ACC112 (cell line): ENCODE data around the gene EIF2B5.

ENCODE experiments used
- H2AFZ ChIP-seq: fragments of 200-600 bp; sonication (generic); one replicate; pipeline ENCODE4 v1.6.0; 2017; ENCODE audit warnings: antibody characterized with exemption, low read length; ENCODE audit not compliant: unreplicated experiment
- H3K27ac ChIP-seq: fragments of 200-600 bp; sonication (generic); 2 replicates; pipeline ENCODE4 v1.5.1; 2014; ENCODE audit warnings: low read depth, mild to moderate bottlenecking, antibody characterized with exemption, low read length, moderate library complexity
- H3K27me3 ChIP-seq: fragments of 200-600 bp; sonication (generic); 2 replicates; pipeline ENCODE4 v1.6.1; 2014; ENCODE audit warnings: mild to moderate bottlenecking, antibody characterized with exemption, low read length, moderate library complexity, mixed read lengths; ENCODE audit not compliant: insufficient read depth
- H3K36me3 ChIP-seq: fragments of 200-600 bp; sonication (generic); 2 replicates; pipeline ENCODE4 v1.6.1; 2016; ENCODE audit warnings: mild to moderate bottlenecking, antibody characterized with exemption, low read length, moderate library complexity, mixed read lengths; ENCODE audit not compliant: insufficient read depth
- H3K4me1 ChIP-seq: fragments of 200-600 bp; sonication (generic); one replicate; pipeline ENCODE4 v1.6.1; 2016; ENCODE audit warnings: low read length, mixed read lengths; ENCODE audit not compliant: insufficient read depth, unreplicated experiment, control insufficient read depth
- H3K4me3 ChIP-seq: fragments of 200-600 bp; sonication (generic); 2 replicates; pipeline ENCODE4 v1.5.1; 2014; ENCODE audit warnings: mild to moderate bottlenecking, low read depth, low read length
- H3K79me2 ChIP-seq: fragments of 200-600 bp; sonication (generic); one replicate; pipeline ENCODE4 v1.6.0; 2016; ENCODE audit warnings: low read length; ENCODE audit not compliant: control insufficient read depth, unreplicated experiment, insufficient read depth

Gene EIF2B5

GRCh38 chr3:184174284-184174645 lies 39.1 kb downstream of the EIF2B5 start:
- Histone ChIP-seq H3K79me2 (peaks cover 43% of the 10 kb centered on the region), H3K36me3 (peaks cover 26% of the 10 kb centered on the region), H3K27ac (peak overlapping the region; percentile 27; the same call in 1 of the 2 replicates), H2AFZ (no peak overlapping the region), H3K4me3 (no peak overlapping the region), H3K27me3 (no peaks in the 10 kb centered on the region), H3K4me1 (peaks cover 63% of the 10 kb centered on the region)

- H3K4me3 ChIP-seq: peak within 1 kb of the TSS; percentile 96
- H2AFZ ChIP-seq: peak within 1 kb of the TSS; percentile 35
- peak within 1 kb of the TSS; percentile 85 for H3K27ac ChIP-seq
- peaks cover 29% of the 10 kb centered on the region for H3K36me3 ChIP-seq
- peaks cover 64% of the 10 kb centered on the region for H3K4me1 ChIP-seq
- H3K27me3 ChIP-seq: no peaks in the 10 kb centered on the region
- H3K79me2 ChIP-seq: peaks cover 49% of the 10 kb centered on the region
Measured at GRCh38 chr3:184174646-184175492, 39.7 kb downstream of the EIF2B5 start, which contains the start of gene AP2M1. AP2M1 (plus strand) TSS chr3:184174855; CDS start chr3:184176994, 2,139 bp downstream.

- H3K36me3 ChIP-seq: peaks cover 33% of the 10 kb centered on the region
- H3K4me3 ChIP-seq: peak overlapping the region; percentile 96
- H3K4me1 ChIP-seq: peaks cover 70% of the 10 kb centered on the region
- peak overlapping the region; percentile 85 for H3K27ac ChIP-seq
- H2AFZ ChIP-seq: no peak overlapping the region
- H3K79me2 ChIP-seq: peaks cover 54% of the 10 kb centered on the region
- no peaks in the 10 kb centered on the region for H3K27me3 ChIP-seq
Measured at GRCh38 chr3:184175506-184175905, 40.3 kb downstream of the EIF2B5 start.

- H2AFZ ChIP-seq: no peak overlapping the region
- H3K4me1 ChIP-seq: peaks cover 71% of the 10 kb centered on the region
- peaks cover 38% of the 10 kb centered on the region for H3K36me3 ChIP-seq
- no peaks in the 10 kb centered on the region for H3K27me3 ChIP-seq
- peak overlapping the region; percentile 96 for H3K4me3 ChIP-seq
- peak overlapping the region; percentile 85 for H3K27ac ChIP-seq
- peaks cover 59% of the 10 kb centered on the region for H3K79me2 ChIP-seq
Measured at GRCh38 chr3:184175981-184176376, 40.8 kb downstream of the EIF2B5 start.

GRCh38 chr3:184176377-184177330 lies 41.5 kb downstream of the EIF2B5 start:
- peaks cover 64% of the 10 kb centered on the region for H3K4me1 ChIP-seq
- H3K27ac ChIP-seq: peak overlapping the region; percentile 85
- H3K27me3 ChIP-seq: no peaks in the 10 kb centered on the region
- H2AFZ ChIP-seq: no peak overlapping the region
- peak overlapping the region; percentile 96 for H3K4me3 ChIP-seq
- peaks cover 45% of the 10 kb centered on the region for H3K36me3 ChIP-seq
- peaks cover 66% of the 10 kb centered on the region for H3K79me2 ChIP-seq

GRCh38 chr3:184177331-184177731 lies 42.2 kb downstream of the EIF2B5 start:
- Histone ChIP-seq H3K27me3 (no peaks in the 10 kb centered on the region), H3K79me2 (peaks cover 70% of the 10 kb centered on the region), H3K36me3 (peaks cover 46% of the 10 kb centered on the region), H3K4me3 (peak overlapping the region; percentile 96), H2AFZ (no peak overlapping the region), H3K4me1 (peaks cover 57% of the 10 kb centered on the region), H3K27ac (peak overlapping the region; percentile 85)

- peaks cover 51% of the 10 kb centered on the region for H3K36me3 ChIP-seq
- H3K4me1 ChIP-seq: peaks cover 54% of the 10 kb centered on the region
- peaks cover 70% of the 10 kb centered on the region for H3K79me2 ChIP-seq
- H3K4me3 ChIP-seq: peak overlapping the region; percentile 96
- no peak overlapping the region for H2AFZ ChIP-seq
- H3K27me3 ChIP-seq: no peaks in the 10 kb centered on the region
- peak overlapping the region; percentile 85 for H3K27ac ChIP-seq
Measured at GRCh38 chr3:184177767-184178306, 42.7 kb downstream of the EIF2B5 start.

- H2AFZ ChIP-seq: no peak overlapping the region
- peaks cover 70% of the 10 kb centered on the region for H3K79me2 ChIP-seq
- H3K4me3 ChIP-seq: no peak overlapping the region
- H3K27ac ChIP-seq: peak overlapping the region; percentile 85
- no peaks in the 10 kb centered on the region for H3K27me3 ChIP-seq
- H3K36me3 ChIP-seq: peaks cover 58% of the 10 kb centered on the region
- peaks cover 48% of the 10 kb centered on the region for H3K4me1 ChIP-seq
Measured at GRCh38 chr3:184178521-184179138, 43.5 kb downstream of the EIF2B5 start.

- H3K36me3 ChIP-seq: peaks cover 63% of the 10 kb centered on the region
- H3K79me2 ChIP-seq: peaks cover 65% of the 10 kb centered on the region
- H2AFZ ChIP-seq: no peak overlapping the region
- H3K4me1 ChIP-seq: peaks cover 51% of the 10 kb centered on the region
- no peak overlapping the region for H3K4me3 ChIP-seq
- H3K27me3 ChIP-seq: no peaks in the 10 kb centered on the region
- peak overlapping the region; percentile 33 for H3K27ac ChIP-seq
Measured at GRCh38 chr3:184180165-184180564, 45.0 kb downstream of the EIF2B5 start.

- Histone ChIP-seq H3K27ac (no peak overlapping the region), H3K36me3 (peaks cover 65% of the 10 kb centered on the region), H3K79me2 (peaks cover 59% of the 10 kb centered on the region), H3K4me1 (peaks cover 56% of the 10 kb centered on the region), H2AFZ (no peak overlapping the region), H3K27me3 (no peaks in the 10 kb centered on the region), H3K4me3 (no peak overlapping the region)
Measured at GRCh38 chr3:184181596-184181995, 46.4 kb downstream of the EIF2B5 start.
